Endothelial cell of umbilical vein (primary cell): ENCODE results near the gene CXADR.

ENCODE experiments used
- EZH2 ChIP-seq: IDR thresholded peaks from 2 replicates; pipeline ENCODE4 v1.6.1; 2012; ENCODE audit warnings: borderline replicate concordance, low read depth, mild to moderate bottlenecking, moderate library complexity, low read length, inconsistent platforms; ENCODE audit not compliant: severe bottlenecking
- JUN ChIP-seq: IDR thresholded peaks from 2 replicates; pipeline ENCODE4 v1.6.1; 2011; ENCODE audit warnings: borderline replicate concordance, low read depth; ENCODE audit not compliant: insufficient read length, insufficient read depth
- POLR2AphosphoS5 ChIP-seq: IDR thresholded peaks from 2 replicates; pipeline ENCODE4 v1.6.1; 2012; ENCODE audit warnings: low read depth, mild to moderate bottlenecking, control low read depth, low read length, moderate library complexity; ENCODE audit not compliant: insufficient read depth
- TF ChIP-seq, protein P1 (sequence below), 2 donors: IDR thresholded peaks; 1 replicate in 1 of 2; 2 replicates in 1 of 2; pipeline ENCODE4 v1.5.1; 2011; ENCODE audit warnings: low read length in 2 of 2, mild to moderate bottlenecking in 2 of 2, moderate library complexity in 2 of 2, control low read depth in 1 of 2, inconsistent platforms in 1 of 2, low read depth in 1 of 2; ENCODE audit not compliant: insufficient read depth in 1 of 2; ENCODE audit errors: extremely low read depth in 1 of 2

DNA sequence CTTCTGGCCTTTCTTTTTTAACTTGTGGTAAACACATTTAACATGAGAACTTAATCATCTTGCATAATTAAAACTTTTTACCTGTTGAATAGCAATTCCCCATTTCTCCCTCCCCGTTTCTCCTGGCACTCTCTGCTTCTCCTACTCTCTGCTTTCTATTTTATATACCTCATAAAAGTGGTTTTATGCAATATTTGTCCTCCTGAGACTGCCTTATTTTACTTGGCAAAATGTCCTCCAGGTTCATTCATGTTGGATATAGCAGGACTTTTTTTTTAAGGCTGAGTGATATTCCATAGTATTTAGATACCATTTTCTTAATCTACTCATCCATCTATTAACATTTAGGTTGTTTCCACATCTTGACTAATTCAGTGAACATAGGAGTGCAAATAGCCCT lies 64.9 kb downstream of the CXADR start:
- TF ChIP-seq, protein P1, sequence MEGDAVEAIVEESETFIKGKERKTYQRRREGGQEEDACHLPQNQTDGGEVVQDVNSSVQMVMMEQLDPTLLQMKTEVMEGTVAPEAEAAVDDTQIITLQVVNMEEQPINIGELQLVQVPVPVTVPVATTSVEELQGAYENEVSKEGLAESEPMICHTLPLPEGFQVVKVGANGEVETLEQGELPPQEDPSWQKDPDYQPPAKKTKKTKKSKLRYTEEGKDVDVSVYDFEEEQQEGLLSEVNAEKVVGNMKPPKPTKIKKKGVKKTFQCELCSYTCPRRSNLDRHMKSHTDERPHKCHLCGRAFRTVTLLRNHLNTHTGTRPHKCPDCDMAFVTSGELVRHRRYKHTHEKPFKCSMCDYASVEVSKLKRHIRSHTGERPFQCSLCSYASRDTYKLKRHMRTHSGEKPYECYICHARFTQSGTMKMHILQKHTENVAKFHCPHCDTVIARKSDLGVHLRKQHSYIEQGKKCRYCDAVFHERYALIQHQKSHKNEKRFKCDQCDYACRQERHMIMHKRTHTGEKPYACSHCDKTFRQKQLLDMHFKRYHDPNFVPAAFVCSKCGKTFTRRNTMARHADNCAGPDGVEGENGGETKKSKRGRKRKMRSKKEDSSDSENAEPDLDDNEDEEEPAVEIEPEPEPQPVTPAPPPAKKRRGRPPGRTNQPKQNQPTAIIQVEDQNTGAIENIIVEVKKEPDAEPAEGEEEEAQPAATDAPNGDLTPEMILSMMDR (IDR thresholded peaks at IDR 0.05; ENCODE audit: extremely low read depth in 1 of 2, insufficient read depth in 1 of 2, low read depth in 1 of 2, low read length in 2 of 2): no peak
- TF ChIP-seq EZH2 (no peak), JUN (no peak), POLR2AphosphoS5 (no peak)
